GM15510 (cell line): ENCODE results near the gene PRTG.

Experiments used
- POLR2A ChIP-seq: IDR thresholded peaks from 3 replicates; pipeline ENCODE4 v1.6.1; 2011; ENCODE audit warnings: borderline replicate concordance; ENCODE audit not compliant: insufficient read length; ENCODE audit errors: extremely low read depth

Gene PRTG

GRCh38 chr15:55715355-55716076, 27.4 kb downstream of the PRTG start:
- TF ChIP-seq POLR2A = no peak

DNA sequence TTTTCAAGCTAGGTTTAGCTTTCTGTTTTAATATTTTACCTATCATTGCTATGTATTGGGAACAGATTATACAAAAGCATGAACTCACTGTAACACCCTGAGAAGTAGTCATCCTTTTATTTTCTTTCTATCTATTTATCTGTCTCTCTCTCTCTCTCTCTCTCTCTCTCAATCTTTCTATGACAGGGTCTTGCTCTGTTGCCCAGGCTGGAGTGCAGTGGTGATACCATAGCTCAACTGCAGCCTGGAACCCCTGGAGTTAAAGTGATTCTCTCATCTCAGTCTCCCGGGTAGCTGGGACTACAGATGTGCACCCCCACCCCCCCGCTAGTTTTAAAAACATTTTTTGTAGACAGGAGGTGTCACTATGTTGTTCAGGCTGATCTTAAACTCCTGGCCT, 28.9 kb downstream of the PRTG start:
- TF ChIP-seq POLR2A = no peak

DNA sequence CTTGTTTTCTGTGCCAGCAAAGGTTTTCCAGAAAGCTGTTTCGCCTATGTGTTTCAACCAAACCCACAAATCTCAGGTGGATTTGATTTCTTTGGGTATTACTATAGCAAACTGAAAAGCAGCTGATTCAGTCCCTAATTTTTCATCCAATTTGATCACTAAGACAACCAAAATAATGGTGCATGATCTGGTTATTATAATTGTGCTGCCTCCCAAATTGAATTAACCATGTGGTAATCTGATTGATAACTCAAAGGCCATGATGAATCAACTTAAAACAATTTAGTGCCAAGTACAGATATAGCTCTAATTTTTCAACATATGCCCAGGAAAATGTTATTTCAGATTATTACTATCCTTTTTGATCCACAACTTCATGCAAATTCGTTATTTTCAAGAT, 30.6 kb downstream of the PRTG start:
- TF ChIP-seq POLR2A = no peak

DNA sequence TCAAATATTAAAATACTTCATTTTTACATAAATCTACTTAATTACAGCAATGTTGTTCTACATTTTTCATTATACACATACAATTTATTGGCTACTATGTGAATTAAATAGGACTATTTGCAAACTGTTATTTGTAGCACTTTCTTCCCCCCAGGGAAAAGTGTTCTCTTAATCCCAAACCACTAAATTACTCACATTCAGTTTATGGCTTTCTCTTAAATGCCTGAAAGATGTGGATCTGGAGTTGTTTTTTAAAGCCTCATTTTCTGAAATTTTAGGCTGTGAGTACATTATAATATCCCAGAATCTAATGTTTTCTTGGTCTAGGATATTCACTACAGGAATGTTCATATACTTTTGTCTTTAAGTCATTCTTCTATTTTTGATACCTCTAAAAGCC, 32.7 kb downstream of the PRTG start:
- no peak for TF ChIP-seq POLR2A

GRCh38 chr15:55709458-55709857, 33.5 kb downstream of the PRTG start:
- no peak for TF ChIP-seq POLR2A

DNA sequence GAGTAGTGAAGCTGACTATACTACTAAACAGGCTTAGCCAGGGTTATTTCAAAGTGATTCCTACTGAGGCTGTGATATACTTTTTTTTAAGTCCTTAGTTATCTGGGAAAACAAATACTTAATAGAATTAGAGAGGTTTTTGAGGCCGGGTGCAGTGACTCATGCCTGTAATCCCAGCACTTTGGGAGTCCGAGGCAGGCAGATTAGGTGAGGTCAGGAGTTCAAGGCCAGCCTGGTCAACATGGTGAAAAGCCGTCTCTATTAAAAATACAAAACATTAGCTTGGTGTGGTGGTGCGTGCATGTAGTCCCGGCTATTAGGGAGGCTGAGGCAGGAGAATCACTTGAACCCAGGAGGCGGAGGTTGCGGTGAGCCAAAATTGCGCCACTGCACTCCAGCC, 34.2 kb downstream of the PRTG start:
- TF ChIP-seq POLR2A = no peak

GRCh38 chr15:55707951-55708350, 35.0 kb downstream of the PRTG start:
- TF ChIP-seq POLR2A = no peak

DNA sequence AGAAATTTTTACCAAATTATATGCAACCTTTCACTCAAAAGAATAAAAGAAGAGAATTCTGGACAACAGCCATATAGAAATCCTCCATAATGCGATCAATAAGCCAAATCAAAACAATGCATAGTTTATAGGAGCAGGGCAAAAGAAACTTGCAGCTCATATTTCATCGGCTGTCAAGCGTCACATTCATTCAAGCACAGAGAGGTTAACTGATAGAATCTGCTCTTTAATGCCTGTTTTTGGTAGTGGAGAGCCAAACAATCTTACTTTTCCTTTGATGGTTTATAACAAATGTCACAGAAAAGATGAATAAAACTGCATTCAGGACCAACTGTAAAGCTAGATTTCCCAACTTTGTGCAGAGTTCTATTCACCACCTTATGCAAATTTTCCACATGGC, 35.4 kb downstream of the PRTG start:
- no peak for TF ChIP-seq POLR2A

DNA sequence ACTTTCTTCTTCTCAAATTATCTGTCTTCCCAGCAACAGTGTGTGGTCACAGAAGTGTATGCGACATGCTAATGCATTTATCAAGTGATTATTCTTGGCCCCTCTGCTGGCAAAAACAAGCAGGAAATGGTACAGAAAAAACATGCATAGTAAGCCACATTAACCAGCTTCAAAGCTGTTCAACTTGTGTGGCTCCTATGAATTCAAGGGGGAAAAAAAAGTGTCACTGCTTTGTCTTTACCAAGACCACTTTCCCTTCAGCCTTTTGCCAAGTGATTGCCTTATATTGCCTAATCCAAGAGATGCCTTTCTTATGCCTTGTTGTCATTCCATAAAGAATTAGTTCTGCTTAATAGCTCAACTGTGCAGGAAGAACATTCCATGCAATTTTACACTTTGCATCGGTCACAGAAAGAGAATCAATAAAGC, 39.1 kb downstream of the PRTG start:
- no peak for TF ChIP-seq POLR2A

DNA sequence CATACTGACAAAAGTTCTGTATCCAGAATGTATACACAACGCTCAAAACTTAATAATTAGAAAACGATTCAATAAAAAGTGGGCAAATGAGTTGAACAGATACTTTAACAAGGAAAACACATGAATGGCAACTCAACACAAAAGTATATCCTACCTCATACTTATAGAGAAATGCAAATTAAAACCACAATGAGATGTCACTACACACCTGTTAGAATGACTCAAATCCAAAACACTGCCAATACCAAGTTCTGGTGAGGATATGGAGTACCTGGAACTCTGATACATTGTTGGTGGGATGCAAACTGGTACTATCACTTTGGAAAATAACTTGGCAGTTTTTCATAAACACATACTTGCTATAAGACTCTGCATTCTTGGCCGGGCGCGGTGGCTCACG, 42.1 kb downstream of the PRTG start:
- TF ChIP-seq POLR2A = no peak

DNA sequence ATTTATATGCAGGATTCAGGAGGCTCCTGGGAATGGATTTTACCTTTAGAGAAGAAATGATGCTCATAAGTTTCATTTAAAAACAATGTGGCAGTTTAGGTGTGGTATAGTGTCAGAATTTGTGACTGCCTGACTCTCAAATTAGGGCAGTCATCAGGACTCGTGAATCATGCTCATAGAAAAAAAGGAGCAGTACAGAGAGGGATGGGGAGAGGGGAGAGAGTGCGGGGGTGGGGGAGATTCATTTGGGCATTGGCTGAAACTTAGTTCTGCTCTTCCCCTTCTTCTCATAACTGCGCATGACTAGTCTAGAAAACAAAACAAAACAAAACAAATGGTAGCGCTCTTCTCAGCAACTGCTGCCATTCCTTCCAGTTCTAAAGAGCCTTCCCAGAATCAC, 44.3 kb downstream of the PRTG start:
- no peak for TF ChIP-seq POLR2A

- TF ChIP-seq POLR2A = no peak
Measured at GRCh38 chr15:55696221-55696620, 46.7 kb downstream of the PRTG start.

GRCh38 chr15:55695432-55695831, 47.5 kb downstream of the PRTG start:
- no peak for TF ChIP-seq POLR2A

DNA sequence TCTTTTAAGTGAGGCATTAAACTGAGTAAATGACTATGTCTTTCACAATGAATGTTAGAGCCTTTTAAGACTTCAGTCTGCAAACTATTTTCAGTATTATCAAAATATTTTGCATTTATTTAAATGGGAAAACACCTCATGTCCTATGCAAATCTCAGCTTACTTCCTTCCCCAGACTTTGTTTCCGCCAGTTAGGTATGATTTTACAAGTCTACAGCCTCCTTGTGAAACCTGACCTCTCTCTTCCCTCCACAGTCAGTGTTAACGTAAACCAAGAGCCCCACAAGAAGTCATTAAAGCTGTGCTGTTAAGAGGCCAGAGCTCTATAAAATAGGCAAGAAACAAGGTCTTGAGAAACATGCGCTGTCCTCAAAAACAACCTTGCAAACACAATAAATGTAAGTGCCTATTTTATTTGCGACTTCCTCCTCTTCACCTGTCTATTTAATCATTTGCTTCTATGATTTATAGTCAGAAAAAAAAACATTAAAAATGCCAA, 48.3 kb downstream of the PRTG start:
- TF ChIP-seq POLR2A = no peak

DNA sequence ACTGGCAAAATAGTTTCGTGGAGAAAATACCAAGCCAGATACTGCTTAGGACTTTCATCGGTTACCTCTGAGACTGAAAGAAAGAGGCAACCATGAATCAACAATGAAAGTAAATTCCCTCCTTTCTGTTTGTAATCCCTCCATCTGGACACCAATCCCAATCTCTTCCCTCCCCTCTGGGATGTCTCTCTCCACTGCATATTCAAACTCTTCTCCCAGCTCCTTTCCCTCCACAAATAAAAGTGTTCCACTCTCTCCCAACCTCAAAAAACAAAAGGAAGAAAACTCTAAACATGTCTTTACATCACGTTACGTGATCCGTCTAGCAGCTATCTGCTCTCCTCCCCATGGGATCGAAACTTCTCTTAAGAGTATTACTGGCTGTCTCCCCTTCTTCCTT, 55.2 kb downstream of the PRTG start:
- TF ChIP-seq POLR2A = no peak

DNA sequence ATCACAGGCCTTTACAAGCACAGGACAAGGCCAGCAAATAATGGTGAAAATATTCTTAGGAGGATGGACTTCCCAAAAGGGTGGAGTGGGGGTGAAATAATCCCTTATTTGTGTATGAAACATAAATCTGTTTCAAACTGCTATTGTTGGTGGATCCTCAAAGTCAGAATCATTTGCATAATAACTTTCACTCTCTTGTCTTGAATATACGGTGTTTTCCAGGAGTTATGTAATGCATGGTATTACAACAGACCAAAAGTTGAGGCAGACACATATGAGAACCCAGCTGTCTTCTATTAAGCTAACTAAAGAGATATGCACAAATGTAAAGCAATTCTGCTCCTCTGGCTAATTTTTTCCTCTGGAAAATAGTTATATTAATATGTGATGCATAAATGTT, 57.7 kb downstream of the PRTG start:
- no peak for TF ChIP-seq POLR2A

DNA sequence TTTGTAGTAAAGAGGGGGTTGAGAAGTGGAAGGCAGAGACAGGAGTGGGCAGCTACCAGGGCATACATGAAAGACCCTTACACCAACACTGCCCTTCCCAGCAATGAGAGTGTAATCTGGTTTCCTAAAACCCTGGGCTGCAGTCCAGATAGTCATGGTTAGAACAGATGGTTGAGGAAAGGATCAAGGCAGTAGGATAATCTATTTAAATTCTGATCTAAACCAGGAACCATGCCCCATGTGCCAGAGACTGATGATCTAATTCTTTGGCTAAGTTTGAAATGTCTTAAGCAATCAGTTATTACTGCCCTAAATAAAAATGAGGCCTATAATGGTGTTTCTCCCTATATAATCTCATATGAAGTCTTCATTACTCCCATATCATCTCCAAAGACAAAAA, 59.6 kb downstream of the PRTG start:
- no peak for TF ChIP-seq POLR2A
